ENCODE measurements around the gene NEK4.

Gene NEK4

GRCh38 chr3:52811452-52812011 is 40.8 kb upstream of the NEK4 start:
- TF ChIP-seq FOXM1 (IDR thresholded peaks at IDR 0.05; ENCODE audit: borderline replicate concordance, low read depth): no peak
- no peak for TF ChIP-seq YY1 (IDR thresholded peaks at IDR 0.05; ENCODE audit: low read depth)
- no peak for TF ChIP-seq REST (IDR thresholded peaks at IDR 0.05; ENCODE audit: low read depth)
- no peak for TF ChIP-seq TEAD4 (IDR thresholded peaks at IDR 0.05)
- TF ChIP-seq RAD21 (IDR thresholded peaks at IDR 0.05; ENCODE audit: low read depth): no peak

- TF ChIP-seq FOXM1 (IDR thresholded peaks at IDR 0.05; ENCODE audit: borderline replicate concordance, low read depth): no peak
- TF ChIP-seq REST (IDR thresholded peaks at IDR 0.05; ENCODE audit: low read depth): no peak
- TF ChIP-seq CREB1 (IDR thresholded peaks at IDR 0.05; ENCODE audit: low read depth): no peak
- no peak for TF ChIP-seq TEAD4 (IDR thresholded peaks at IDR 0.05)
- TF ChIP-seq YY1 (IDR thresholded peaks at IDR 0.05; ENCODE audit: low read depth): no peak
- TF ChIP-seq EGR1 (IDR thresholded peaks at IDR 0.05): no peak
- no peak for TF ChIP-seq CEBPB (IDR thresholded peaks at IDR 0.05)
- no peak for TF ChIP-seq MAX (IDR thresholded peaks at IDR 0.05)
- TF ChIP-seq RAD21 (IDR thresholded peaks at IDR 0.05; ENCODE audit: low read depth): no peak
- no peak for TF ChIP-seq ZBTB7A (IDR thresholded peaks at IDR 0.05; ENCODE audit: low read depth)
- TF ChIP-seq NFIC (IDR thresholded peaks at IDR 0.05): no peak
- no peak for TF ChIP-seq TAF1 (IDR thresholded peaks at IDR 0.05; ENCODE audit: low read depth)
- TF ChIP-seq, protein P1, sequence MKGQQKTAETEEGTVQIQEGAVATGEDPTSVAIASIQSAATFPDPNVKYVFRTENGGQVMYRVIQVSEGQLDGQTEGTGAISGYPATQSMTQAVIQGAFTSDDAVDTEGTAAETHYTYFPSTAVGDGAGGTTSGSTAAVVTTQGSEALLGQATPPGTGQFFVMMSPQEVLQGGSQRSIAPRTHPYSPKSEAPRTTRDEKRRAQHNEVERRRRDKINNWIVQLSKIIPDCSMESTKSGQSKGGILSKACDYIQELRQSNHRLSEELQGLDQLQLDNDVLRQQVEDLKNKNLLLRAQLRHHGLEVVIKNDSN (IDR thresholded peaks at IDR 0.05): no peak
- TF ChIP-seq EP300 (IDR thresholded peaks at IDR 0.05; ENCODE audit: borderline replicate concordance): no peak
- no peak for TF ChIP-seq TCF12 (IDR thresholded peaks at IDR 0.05; ENCODE audit: low read depth)
These were observed 40.2 kb upstream of the NEK4 start for GRCh38 chr3:52810923-52811322.

DNA sequence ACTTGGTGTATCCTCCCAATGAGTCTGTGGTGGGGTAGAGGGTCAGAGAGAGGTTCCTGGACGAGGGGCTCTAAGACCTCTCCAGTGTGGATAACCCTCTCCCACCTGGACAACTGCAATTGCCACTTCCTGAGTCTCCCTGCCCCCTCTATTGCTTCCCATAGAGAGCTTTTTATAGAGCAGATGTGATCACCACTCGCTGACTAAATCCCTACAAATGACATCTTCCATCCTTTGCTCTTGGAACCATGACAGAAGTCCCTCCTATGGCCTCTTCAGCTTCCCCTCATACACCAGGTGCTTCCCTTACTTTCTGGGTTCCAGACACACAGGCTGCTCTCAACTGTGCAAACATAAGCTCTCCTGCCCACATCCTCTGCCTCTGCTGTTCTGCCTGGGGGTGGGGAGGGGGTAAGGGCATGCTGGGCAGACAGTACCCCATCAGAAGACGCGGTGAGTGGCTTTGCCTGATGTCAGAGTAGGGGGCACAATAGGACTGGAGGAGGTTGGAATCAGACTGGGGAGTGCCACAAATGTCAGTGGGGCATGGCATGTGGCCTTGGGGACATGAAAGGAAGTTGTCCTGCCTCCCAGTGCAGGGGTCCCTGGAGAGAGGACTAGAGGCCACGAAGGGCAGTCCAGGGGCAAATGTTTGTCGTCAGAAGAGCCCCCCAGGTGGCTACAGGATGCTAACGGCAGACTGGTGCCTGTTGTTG is 39.1 kb upstream of the NEK4 start:
- no peak for TF ChIP-seq TAF1 (IDR thresholded peaks at IDR 0.05; ENCODE audit: low read depth)
- TF ChIP-seq ZBTB7A (IDR thresholded peaks at IDR 0.05; ENCODE audit: low read depth): no peak
- TF ChIP-seq EP300 (IDR thresholded peaks at IDR 0.05; ENCODE audit: borderline replicate concordance): no peak
- TF ChIP-seq RAD21 (IDR thresholded peaks at IDR 0.05; ENCODE audit: low read depth): no peak
- TF ChIP-seq, protein P1 (IDR thresholded peaks at IDR 0.05): no peak
- no peak for TF ChIP-seq TEAD4 (IDR thresholded peaks at IDR 0.05)
- no peak for TF ChIP-seq FOXM1 (IDR thresholded peaks at IDR 0.05; ENCODE audit: borderline replicate concordance, low read depth)
- TF ChIP-seq CEBPB (IDR thresholded peaks at IDR 0.05): no peak
- no peak for TF ChIP-seq REST (IDR thresholded peaks at IDR 0.05; ENCODE audit: low read depth)
- no peak for TF ChIP-seq EGR1 (IDR thresholded peaks at IDR 0.05)
- TF ChIP-seq MAX (IDR thresholded peaks at IDR 0.05): no peak
- no peak for TF ChIP-seq TCF12 (IDR thresholded peaks at IDR 0.05; ENCODE audit: low read depth)
- TF ChIP-seq CREB1 (IDR thresholded peaks at IDR 0.05; ENCODE audit: low read depth): no peak
- TF ChIP-seq YY1 (IDR thresholded peaks at IDR 0.05; ENCODE audit: low read depth): no peak
- no peak for TF ChIP-seq NFIC (IDR thresholded peaks at IDR 0.05)

- TF ChIP-seq CEBPB (IDR thresholded peaks at IDR 0.05) (no peak), MAX (IDR thresholded peaks at IDR 0.05) (no peak), TEAD4 (IDR thresholded peaks at IDR 0.05) (no peak), CREB1 (IDR thresholded peaks at IDR 0.05; ENCODE audit: low read depth) (no peak), REST (IDR thresholded peaks at IDR 0.05; ENCODE audit: low read depth) (no peak), FOXM1 (IDR thresholded peaks at IDR 0.05; ENCODE audit: borderline replicate concordance, low read depth) (no peak), EGR1 (IDR thresholded peaks at IDR 0.05) (no peak), ZBTB7A (IDR thresholded peaks at IDR 0.05; ENCODE audit: low read depth) (no peak), TAF1 (IDR thresholded peaks at IDR 0.05; ENCODE audit: low read depth) (no peak), EP300 (IDR thresholded peaks at IDR 0.05; ENCODE audit: borderline replicate concordance) (no peak), NFIC (IDR thresholded peaks at IDR 0.05) (no peak), RAD21 (IDR thresholded peaks at IDR 0.05; ENCODE audit: low read depth) (no peak), TCF12 (IDR thresholded peaks at IDR 0.05; ENCODE audit: low read depth) (no peak), YY1 (IDR thresholded peaks at IDR 0.05; ENCODE audit: low read depth) (no peak)
- TF ChIP-seq, protein P1 (IDR thresholded peaks at IDR 0.05): no peak
These were observed 38.4 kb upstream of the NEK4 start for GRCh38 chr3:52809149-52809548.

Measured in Ishikawa (cell line).